Thymus (tissue), 11 donors: ENCODE results near the gene XIRP2. TPM values are rescaled to one million over a fixed set of nuclear protein-coding genes. Genes with fewer than 3 reads are reported as not detected.

Source experiments
- DNase-seq, 9 donors: peaks; one replicate each; pipeline ENCODE4 v3.0.0-alpha.2; 2013; ENCODE audit warnings: low spot score in 9 of 9, low read depth in 6 of 9, missing footprints in 1 of 9
- H3K27ac ChIP-seq, 2 donors: one replicate each; pipeline ENCODE4 v1.5.1; 2013; ENCODE audit warnings: control low read depth in 1 of 2, low read depth in 1 of 2, low read length in 1 of 2, mild to moderate bottlenecking in 1 of 2, moderate library complexity in 1 of 2
- H3K27me3 ChIP-seq, 2 donors: one replicate each; pipeline ENCODE4 v1.5.1; 2013; ENCODE audit warnings: low read length in 1 of 2; ENCODE audit not compliant: control insufficient read depth in 2 of 2, insufficient read depth in 1 of 2
- H3K36me3 ChIP-seq, 2 donors: one replicate each; pipeline ENCODE4 v1.5.1; 2013; ENCODE audit warnings: low read length in 1 of 2, mild to moderate bottlenecking in 1 of 2, moderate library complexity in 1 of 2; ENCODE audit not compliant: control insufficient read depth in 2 of 2, insufficient read depth in 2 of 2
- H3K4me1 ChIP-seq, 2 donors: one replicate each; pipeline ENCODE4 v1.5.1; 2013; ENCODE audit warnings: low read length in 2 of 2; ENCODE audit not compliant: control insufficient read depth in 2 of 2, insufficient read depth in 2 of 2
- H3K4me3 ChIP-seq, 2 donors: one replicate each; pipeline ENCODE4 v1.5.1; 2013; ENCODE audit warnings: low read length in 2 of 2, control low read depth in 1 of 2, mild to moderate bottlenecking in 1 of 2
- H3K9me3 ChIP-seq, 2 donors: one replicate each; pipeline ENCODE4 v1.5.1; 2013; ENCODE audit warnings: low read length in 1 of 2, mild to moderate bottlenecking in 1 of 2; ENCODE audit not compliant: control insufficient read depth in 2 of 2, insufficient read depth in 1 of 2
- WGBS: extraction: QIAGEN DNeasy Blood & Tissue Kit; methylation state at CpG from one replicate; pipeline ENCODE4 v1.1.7; 2013; 5-methylcytosine and 5-hydroxymethylcytosine counted together
- polyA plus RNA-seq: library from polyadenylated mRNA; stranded (reverse); fragments of 200-250 nt; gene quantifications from one replicate; pipeline ENCODE4 v1.2.3, GENCODE V29; 2013
- total RNA-seq: library from RNA; stranded (reverse); fragments of 120-200 nt; gene quantifications from one replicate; pipeline ENCODE4 v1.2.4, GENCODE V29; 2013
- donor health status: healthy.

Gene XIRP2
- total and polyA plus RNA-seq, 2 donors = 0.14 to 0.21 TPM

- peaks cover 0 to 3% of the 10 kb centered on the region in 2 donors for H3K4me1 ChIP-seq
- no peak overlapping the region for H3K4me3 ChIP-seq
- no peaks in the 10 kb centered on the region for H3K36me3 ChIP-seq
- no peaks in the 10 kb centered on the region for H3K27me3 ChIP-seq
- H3K9me3 ChIP-seq = no peaks in the 10 kb centered on the region
- WGBS = 92% methylated on average over 2 of the region's 2 CpGs
- no peak overlapping the region for H3K27ac ChIP-seq
- DNase-seq = no peak
Observed at GRCh38 chr2:166960702-166961270, 72.5 kb downstream of the XIRP2 start.

- H3K36me3 ChIP-seq = no peaks in the 10 kb centered on the region
- no peak overlapping the region for H3K4me3 ChIP-seq
- DNase-seq = no peak
- no peak overlapping the region for H3K27ac ChIP-seq
- WGBS = 97% methylated on average over 1 of the region's 1 CpG
- no peaks in the 10 kb centered on the region for H3K9me3 ChIP-seq
- H3K27me3 ChIP-seq = no peaks in the 10 kb centered on the region
- peaks cover 0 to 3% of the 10 kb centered on the region in 2 donors for H3K4me1 ChIP-seq
Observed at GRCh38 chr2:166961933-166962332, 73.7 kb downstream of the XIRP2 start.

DNA sequence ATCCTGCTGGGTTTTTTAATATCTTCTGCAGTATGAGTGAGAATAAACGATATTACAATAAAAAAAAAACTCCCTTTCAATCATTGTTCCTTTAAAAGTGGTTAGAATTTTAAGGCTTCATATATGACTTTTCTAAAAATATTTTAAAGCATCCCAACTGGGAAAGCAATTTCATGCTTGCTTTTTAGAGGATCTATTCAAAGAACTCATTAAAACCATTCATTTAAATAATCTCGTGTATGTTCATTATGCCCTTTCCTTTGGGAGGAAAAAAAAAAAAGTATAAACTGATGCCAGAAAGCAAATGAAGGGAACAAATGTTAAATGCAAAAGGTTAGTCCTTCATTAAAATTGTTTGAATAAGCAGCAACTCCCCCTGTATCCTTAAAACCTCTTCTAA lies 81.2 kb downstream of the XIRP2 start:
- DNase-seq = no peak
- Histone ChIP-seq H3K4me1 (no peaks in the 10 kb centered on the region), H3K27me3 (no peaks in the 10 kb centered on the region), H3K36me3 (no peaks in the 10 kb centered on the region), H3K9me3 (no peaks in the 10 kb centered on the region), H3K27ac (no peak overlapping the region), H3K4me3 (no peak overlapping the region)
- WGBS = 94% methylated on average over 2 of the region's 2 CpGs

- Histone ChIP-seq H3K27me3 (no peaks in the 10 kb centered on the region), H3K27ac (no peak overlapping the region), H3K36me3 (no peaks in the 10 kb centered on the region), H3K4me3 (no peak overlapping the region), H3K9me3 (no peaks in the 10 kb centered on the region), H3K4me1 (no peaks in the 10 kb centered on the region)
- no peak for DNase-seq
- 95% methylated on average over 4 of the region's 4 CpGs for WGBS
Observed at GRCh38 chr2:166972002-166972401, 83.7 kb downstream of the XIRP2 start.

DNA sequence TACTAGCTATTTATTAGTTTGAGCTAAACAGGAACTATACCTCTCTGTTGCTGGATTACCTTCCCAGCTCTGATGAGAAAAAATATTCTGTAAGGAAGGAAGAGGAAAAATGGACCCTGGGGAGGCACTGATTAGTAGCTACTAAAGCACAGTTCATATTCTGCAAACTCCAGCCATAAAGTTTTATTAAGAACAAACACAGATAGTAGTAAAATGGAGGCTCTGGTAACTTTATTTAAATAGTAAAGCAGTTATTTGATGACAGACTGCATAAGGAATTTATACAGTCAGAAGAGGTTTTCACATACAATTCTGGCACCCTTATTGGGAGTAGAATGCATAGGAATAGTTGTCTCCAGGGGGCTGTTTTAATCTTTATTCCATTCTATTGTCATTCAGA lies 84.1 kb downstream of the XIRP2 start:
- H3K4me3 ChIP-seq = no peak overlapping the region
- H3K36me3 ChIP-seq = no peaks in the 10 kb centered on the region
- no peaks in the 10 kb centered on the region for H3K27me3 ChIP-seq
- no peaks in the 10 kb centered on the region for H3K9me3 ChIP-seq
- no peak for DNase-seq
- H3K4me1 ChIP-seq = no peaks in the 10 kb centered on the region
- H3K27ac ChIP-seq = no peak overlapping the region

GRCh38 chr2:166984188-166984587 lies 95.9 kb downstream of the XIRP2 start:
- Histone ChIP-seq H3K36me3 (no peaks in the 10 kb centered on the region), H3K27me3 (no peaks in the 10 kb centered on the region), H3K9me3 (peaks cover 0 to 4% of the 10 kb centered on the region in 2 donors), H3K4me1 (no peaks in the 10 kb centered on the region), H3K27ac (no peak overlapping the region), H3K4me3 (no peak overlapping the region)
- DNase-seq = no peak

- Histone ChIP-seq H3K4me3 (no peak overlapping the region), H3K27me3 (no peaks in the 10 kb centered on the region), H3K27ac (no peak overlapping the region), H3K4me1 (no peaks in the 10 kb centered on the region), H3K9me3 (peaks cover 0 to 4% of the 10 kb centered on the region in 2 donors), H3K36me3 (no peaks in the 10 kb centered on the region)
- no peak for DNase-seq
Observed at GRCh38 chr2:166984797-166985196, 96.5 kb downstream of the XIRP2 start.

- H3K27ac ChIP-seq = no peak overlapping the region
- no peak overlapping the region for H3K4me3 ChIP-seq
- no peaks in the 10 kb centered on the region for H3K9me3 ChIP-seq
- H3K36me3 ChIP-seq = no peaks in the 10 kb centered on the region
- no peaks in the 10 kb centered on the region for H3K4me1 ChIP-seq
- no peaks in the 10 kb centered on the region for H3K27me3 ChIP-seq
- 96% methylated on average over 12 of the region's 12 CpGs for WGBS
- DNase-seq = no peak
Observed at GRCh38 chr2:166994588-166995336, 106.5 kb downstream of the XIRP2 start.

DNA sequence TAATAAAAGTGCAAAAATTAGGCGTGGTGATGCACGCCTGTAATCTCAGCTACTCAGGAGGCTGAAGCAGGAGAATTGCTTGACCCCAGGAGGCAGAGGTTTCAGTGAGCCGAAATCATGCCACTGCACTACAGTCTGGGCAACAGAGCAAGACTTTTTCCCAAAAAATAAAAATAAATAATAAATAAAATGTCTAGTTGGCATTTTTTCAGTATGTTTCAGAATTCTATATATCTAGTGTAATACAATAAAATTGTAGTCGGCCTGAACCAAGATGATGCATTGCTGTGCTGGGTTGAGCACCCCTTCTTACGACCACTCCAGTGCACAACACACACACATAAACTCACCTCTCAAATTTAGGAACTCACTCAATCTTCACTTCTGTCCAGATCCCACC lies 108.2 kb downstream of the XIRP2 start:
- Histone ChIP-seq H3K36me3 (no peaks in the 10 kb centered on the region), H3K27me3 (no peaks in the 10 kb centered on the region), H3K4me3 (no peak overlapping the region), H3K9me3 (no peaks in the 10 kb centered on the region), H3K27ac (no peak overlapping the region), H3K4me1 (no peaks in the 10 kb centered on the region)
- 96% methylated on average over 5 of the region's 5 CpGs for WGBS
- DNase-seq = no peak
